Brain microvascular endothelial cell (primary cell): ENCODE measurements around the gene AHR.

ENCODE experiments used
- DNase-seq: peaks from one replicate; pipeline ENCODE4 v3.0.0-alpha.2; 2020
- H3K27ac ChIP-seq: fragments of 250-450 bp; sonication (Bioruptor Pico); 2 replicates; pipeline ENCODE4 v1.5.1; 2020; ENCODE audit warnings: mild to moderate bottlenecking, moderate library complexity
- H3K27me3 ChIP-seq: fragments of 250-450 bp; sonication (Bioruptor Pico); replicated peaks from 2 replicates; pipeline ENCODE4 v1.5.1; 2020; ENCODE audit warnings: mild to moderate bottlenecking
- H3K36me3 ChIP-seq: fragments of 250-450 bp; sonication (Bioruptor Pico); replicated peaks from 2 replicates; pipeline ENCODE4 v1.5.1; 2020; ENCODE audit warnings: mild to moderate bottlenecking
- H3K4me3 ChIP-seq: 2 replicates; pipeline ENCODE4 v1.5.1; 2011; ENCODE audit warnings: low read depth, mild to moderate bottlenecking, control low read depth, low read length, moderate library complexity
- CTCF ChIP-seq: IDR thresholded peaks from 2 replicates; pipeline ENCODE4 v1.5.1; 2011; ENCODE audit warnings: low read depth, mild to moderate bottlenecking, moderate library complexity, low read length, control low read depth, inconsistent platforms; ENCODE audit errors: missing control alignments
- in situ Hi-C: cut with HindIII; loops from 2 replicates; pipeline ENCODE4 v1.10.0; 2017; ENCODE audit warnings: low sequenced_read_pairs, low pct_ligation_motif_present

Gene AHR

GRCh38 chr7:17369691-17370426 is 71.4 kb downstream of the AHR start:
- no peaks in the 10 kb centered on the region for H3K36me3 ChIP-seq
- peak overlapping the region; percentile 100 for H3K27ac ChIP-seq
- H3K27me3 ChIP-seq = no peaks in the 10 kb centered on the region
- in situ Hi-C loops = no loop called here
- peak; percentile 90 for DNase-seq
- no peak overlapping the region for H3K4me3 ChIP-seq
- TF ChIP-seq CTCF = no peak

GRCh38 chr7:17370901-17371585 is 72.6 kb downstream of the AHR start:
- peak overlapping the region; percentile 100 for H3K27ac ChIP-seq
- TF ChIP-seq CTCF = no peak
- no peaks in the 10 kb centered on the region for H3K27me3 ChIP-seq
- no peaks in the 10 kb centered on the region for H3K36me3 ChIP-seq
- in situ Hi-C loops = no loop called here
- DNase-seq = no peak
- no peak overlapping the region for H3K4me3 ChIP-seq

GRCh38 chr7:17371671-17372524 is 73.4 kb downstream of the AHR start:
- Histone ChIP-seq H3K27me3 (no peaks in the 10 kb centered on the region), H3K36me3 (no peaks in the 10 kb centered on the region), H3K4me3 (no peak overlapping the region), H3K27ac (peak overlapping the region; percentile 100)
- no peak for TF ChIP-seq CTCF
- in situ Hi-C loops = no loop called here
- peak; percentile 95 for DNase-seq

GRCh38 chr7:17374157-17374556 is 75.7 kb downstream of the AHR start:
- no peak overlapping the region for H3K4me3 ChIP-seq
- TF ChIP-seq CTCF = no peak
- H3K36me3 ChIP-seq = no peaks in the 10 kb centered on the region
- no peaks in the 10 kb centered on the region for H3K27me3 ChIP-seq
- H3K27ac ChIP-seq = no peak overlapping the region
- in situ Hi-C loops = no loop called here
- no peak for DNase-seq

GRCh38 chr7:17374654-17375053 is 76.2 kb downstream of the AHR start:
- in situ Hi-C loops = no loop called here
- no peak for DNase-seq
- Histone ChIP-seq H3K4me3 (no peak overlapping the region), H3K27ac (no peak overlapping the region), H3K36me3 (no peaks in the 10 kb centered on the region), H3K27me3 (no peaks in the 10 kb centered on the region)
- no peak for TF ChIP-seq CTCF
